NCI-H524 treated with DMSO at 0.1 percent for 48 hours (cell line): ENCODE results near the gene FAM120A.

Experiments
- DNase-seq: peaks from one replicate; lab custom pipeline; 2025; lab: John Stamatoyannopoulos, UW

Gene FAM120A

DNA sequence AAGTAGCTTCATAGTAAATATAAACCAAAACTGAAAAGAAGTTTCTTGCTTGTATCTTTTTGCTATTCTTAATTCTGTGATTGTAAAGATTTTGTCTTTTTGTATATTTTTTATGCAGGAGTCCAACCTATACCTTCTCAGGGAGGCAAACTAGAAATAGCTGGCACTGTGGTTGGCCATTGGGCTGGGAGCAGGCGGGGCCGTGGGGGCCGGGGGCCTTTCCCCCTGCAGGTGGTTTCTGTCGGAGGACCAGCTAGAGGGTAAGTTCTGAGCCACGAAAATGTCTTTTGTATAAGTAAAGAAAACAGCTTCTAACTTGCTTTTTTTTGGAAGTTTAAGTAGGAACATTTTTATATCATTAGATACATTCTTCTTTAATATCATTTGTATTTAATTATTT lies 109.5 kb downstream of the FAM120A start:
- DNase-seq, result no peak

DNA sequence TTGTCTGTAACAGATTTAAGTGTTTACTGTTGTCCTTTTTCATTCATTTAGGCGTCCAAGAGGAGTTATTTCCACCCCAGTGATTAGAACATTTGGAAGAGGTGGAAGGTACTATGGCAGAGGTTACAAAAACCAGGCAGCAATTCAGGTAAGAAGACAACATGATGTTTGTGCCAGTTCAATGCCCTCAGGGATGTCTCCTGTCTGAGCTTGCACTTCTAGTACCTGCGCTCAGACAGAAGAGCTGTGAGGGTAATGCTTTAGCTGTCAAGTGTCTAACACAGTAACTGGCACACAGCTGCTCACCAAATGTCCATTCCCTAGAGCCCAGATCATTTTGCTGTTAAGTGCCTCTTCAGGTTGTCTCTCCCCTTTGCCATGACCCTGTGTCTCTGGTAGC lies 110.7 kb downstream of the FAM120A start:
- DNase-seq, result no peak

DNA sequence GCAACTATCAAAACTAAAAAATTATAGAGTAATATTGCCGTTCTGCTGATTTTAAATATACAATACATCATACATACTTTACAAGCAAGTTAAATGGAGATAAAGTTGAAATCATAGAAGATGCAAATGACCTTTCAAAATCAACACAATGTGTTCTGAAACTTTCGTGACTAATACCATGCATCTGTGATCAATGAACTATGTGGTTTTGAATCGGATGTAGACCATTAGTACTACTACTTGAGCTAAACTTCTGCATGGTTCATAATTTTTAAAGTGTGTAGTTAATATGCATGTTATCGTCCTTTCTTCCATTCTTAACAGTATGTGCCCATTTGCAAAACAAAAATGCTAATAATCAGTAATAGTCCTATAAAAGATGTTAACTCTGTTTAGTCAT lies 113.6 kb downstream of the FAM120A start:
- no peak for DNase-seq

DNA sequence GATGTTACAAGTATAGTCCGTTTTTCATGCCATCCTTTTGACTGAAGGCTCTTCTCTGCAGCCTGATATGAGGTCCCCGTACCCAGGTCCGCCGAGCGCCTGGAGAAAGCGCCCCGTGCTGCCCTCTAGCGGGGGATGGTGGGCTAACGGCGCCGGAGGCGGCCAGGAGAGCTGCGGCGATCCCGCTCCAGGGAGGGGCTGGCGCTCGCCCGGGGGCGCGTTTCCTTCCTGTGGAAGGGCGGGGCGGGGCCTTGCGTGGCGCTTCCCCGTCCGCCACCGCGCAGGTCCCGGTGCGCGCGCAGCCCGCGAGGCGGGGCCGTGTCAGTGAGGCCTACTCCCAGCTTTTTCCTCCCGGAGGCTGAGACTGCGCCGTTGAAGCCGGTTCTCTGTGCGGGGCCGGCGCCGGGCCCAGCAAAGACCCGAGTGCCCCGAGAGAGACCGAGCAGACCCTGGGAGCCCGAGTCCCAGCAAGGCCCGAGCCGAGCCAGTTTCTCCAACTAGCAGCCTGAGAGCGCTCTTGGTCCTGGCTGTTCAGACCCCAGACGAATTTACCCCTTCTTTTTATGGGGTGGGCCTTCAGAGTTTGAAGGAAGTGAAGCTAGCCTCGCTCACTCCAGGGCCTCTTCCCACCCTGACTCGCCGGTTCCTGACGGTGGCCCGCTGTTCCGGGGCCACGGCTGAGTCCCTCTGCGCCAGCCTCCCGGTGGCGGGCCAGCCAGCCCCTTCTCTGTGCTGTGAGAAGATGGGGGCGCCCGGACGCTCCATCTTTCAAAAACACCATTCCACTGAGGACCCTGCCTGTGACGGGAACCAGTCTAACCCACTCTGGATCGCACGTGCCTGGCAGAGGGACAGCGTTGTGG lies 115.2 kb downstream of the FAM120A start:
- DNase-seq, result peak; percentile 71

DNA sequence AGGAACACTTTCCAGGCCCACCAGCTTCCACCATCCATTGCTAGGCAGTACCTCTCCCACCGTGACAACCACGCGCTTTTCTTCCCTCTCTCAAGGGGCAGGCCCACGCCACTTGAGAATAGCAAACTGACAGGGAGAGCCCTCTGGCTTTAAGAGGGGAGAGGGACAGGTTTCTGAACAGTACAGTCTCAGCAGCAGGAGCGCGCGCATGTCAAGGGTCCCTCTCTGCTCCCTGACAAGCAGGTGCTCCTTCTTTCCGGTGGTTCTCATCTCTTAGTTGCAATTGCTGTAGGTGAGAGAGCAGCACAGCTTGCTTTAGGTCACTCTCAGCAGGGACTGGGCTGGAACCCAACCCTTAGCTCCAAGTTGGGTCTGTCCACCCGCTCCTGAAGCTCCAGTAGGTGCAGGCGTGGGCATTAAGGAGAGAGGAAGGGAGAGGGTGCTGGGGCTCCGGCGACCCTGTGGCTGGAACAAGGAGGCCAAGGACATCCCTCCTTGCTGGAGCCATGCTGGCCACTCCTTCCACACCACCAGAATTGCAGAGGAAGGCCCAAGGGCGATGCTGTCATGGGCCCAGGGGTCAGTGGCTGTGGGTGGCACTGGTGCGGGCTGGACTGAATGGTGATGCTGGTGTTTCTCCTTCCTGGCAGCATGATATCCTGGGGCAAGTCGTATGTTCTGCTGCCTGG lies 115.9 kb downstream of the FAM120A start:
- DNase-seq, result no peak

GRCh38 chr9:93568169-93568568 lies 116.7 kb downstream of the FAM120A start:
- no peak for DNase-seq

- DNase-seq, result no peak
Observed at GRCh38 chr9:93569621-93570174, 118.2 kb downstream of the FAM120A start.

DNA sequence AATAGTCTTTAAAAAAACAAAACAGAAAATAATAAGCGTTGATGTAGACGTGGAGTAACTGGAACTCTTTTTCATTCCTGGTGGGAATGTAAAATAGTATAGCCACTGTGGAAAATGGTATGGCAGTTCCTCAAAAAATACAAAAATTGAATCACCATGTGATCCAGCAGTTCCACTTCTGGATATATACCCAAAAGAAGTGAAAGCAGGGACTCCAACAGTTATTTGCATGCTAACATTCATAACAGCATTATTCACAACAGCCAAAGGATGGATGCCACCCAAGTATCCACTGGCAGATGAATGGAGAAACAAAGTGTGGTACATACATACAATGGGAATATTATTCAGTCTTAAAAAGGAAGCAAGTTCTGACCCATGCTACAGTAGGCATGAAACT lies 120.7 kb downstream of the FAM120A start:
- no peak for DNase-seq

- no peak for DNase-seq
Observed at GRCh38 chr9:93572636-93573515, 121.4 kb downstream of the FAM120A start.

- DNase-seq, result no peak
Observed at GRCh38 chr9:93573516-93573828, 122.0 kb downstream of the FAM120A start.

DNA sequence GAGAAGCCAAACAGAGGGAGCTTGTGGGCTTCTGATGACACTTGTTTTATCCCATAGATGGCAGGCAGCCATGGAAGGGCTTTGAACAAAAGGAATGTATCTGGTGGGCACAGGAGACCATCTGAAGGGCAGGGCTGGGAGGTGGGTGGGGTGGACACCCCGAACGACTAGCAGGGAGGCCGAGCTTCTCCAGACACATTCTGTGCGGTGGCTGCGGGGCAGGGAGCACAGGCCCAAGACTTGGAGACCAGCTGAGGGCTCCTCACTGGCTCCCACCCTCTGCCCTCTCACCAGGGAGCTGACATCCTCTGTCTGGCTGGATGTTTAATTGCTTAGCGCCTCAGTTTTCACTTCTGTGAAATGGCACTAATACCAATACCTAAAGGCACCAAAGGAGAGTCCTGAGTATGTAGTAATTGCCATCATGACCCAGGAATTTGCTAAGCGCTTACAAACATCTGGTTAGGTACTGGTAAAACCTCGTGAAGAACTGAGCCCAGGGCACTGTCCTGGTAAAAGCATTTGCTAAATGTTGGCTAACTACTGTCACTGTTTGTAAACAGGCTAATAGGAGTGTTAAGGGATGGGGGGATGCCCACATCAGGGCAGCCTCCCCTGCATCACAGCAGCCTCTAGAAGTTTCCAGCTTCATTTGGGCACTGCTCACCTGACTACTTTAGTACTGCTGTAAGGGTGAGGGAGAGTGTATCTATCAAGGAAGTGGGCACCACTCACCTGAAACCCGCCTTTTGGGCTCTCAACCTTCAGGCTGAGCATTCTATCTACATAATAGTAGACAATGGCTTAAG lies 122.8 kb downstream of the FAM120A start:
- no peak for DNase-seq

DNA sequence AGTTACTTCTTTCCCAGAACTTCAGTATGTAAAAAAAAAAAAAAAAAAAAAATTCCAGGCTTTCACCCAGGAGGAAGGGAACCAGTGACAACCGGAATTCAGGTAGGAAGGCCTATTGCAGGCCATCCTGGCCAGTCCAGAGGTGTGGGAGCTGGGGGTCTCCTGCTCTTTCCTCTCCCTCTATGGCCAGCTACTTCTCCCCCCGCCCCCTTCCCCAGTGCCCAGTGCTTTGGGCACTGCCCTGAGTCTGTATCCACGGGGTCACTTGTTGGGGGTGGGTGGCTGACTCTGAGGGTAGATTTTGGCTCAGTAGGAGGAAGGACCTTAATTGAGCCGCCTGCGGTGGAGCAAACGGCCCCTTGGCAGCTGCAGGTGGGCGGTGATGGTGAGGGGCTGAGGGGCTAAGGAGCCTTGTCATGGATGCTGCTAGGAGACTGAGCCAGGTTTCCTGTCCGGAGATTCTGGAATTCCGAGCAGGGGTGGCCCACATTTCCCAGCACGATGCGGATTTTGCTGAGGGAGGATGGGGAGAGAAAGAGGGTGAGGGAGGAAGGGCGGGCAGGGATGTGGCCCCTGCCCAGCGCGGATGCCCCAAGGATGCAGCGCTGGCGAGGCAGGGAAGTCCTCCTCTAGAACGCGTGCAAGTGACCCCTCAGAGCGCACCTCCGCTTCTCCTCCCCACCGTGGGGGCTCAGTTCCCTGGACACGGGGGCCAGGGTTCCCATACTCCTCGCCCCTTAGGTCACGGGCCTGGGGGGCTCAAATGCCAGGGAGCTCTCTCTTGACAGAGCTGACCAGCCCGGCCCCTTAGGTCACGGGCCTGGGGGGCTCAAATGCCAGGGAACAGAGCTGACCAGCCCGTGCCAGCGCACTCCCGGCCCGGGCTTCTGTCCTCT lies 123.7 kb downstream of the FAM120A start:
- DNase-seq, result no peak

DNA sequence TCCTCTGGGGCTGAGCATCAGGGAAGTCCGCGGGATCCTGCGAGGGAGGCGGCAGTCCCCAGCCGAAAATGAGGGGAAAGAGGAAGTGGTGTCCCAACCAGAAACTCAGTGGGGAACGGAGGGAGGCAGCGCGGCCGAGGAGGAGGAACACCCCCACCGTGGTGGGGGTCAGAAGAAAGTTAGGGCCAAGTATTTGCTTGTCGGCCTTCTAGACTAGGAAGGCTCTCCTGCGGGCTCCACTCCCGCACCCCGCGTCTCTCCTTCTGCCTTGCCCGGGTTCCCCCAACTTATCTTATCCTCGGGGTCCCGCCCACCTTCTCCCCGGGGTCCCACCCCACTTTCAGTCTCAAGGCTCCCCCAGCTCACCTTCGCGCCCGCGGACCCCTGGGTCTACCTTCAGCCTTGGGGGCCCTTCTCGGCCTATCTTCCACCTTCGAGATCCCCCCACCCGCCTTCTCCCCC lies 124.3 kb downstream of the FAM120A start:
- DNase-seq, result no peak

DNA sequence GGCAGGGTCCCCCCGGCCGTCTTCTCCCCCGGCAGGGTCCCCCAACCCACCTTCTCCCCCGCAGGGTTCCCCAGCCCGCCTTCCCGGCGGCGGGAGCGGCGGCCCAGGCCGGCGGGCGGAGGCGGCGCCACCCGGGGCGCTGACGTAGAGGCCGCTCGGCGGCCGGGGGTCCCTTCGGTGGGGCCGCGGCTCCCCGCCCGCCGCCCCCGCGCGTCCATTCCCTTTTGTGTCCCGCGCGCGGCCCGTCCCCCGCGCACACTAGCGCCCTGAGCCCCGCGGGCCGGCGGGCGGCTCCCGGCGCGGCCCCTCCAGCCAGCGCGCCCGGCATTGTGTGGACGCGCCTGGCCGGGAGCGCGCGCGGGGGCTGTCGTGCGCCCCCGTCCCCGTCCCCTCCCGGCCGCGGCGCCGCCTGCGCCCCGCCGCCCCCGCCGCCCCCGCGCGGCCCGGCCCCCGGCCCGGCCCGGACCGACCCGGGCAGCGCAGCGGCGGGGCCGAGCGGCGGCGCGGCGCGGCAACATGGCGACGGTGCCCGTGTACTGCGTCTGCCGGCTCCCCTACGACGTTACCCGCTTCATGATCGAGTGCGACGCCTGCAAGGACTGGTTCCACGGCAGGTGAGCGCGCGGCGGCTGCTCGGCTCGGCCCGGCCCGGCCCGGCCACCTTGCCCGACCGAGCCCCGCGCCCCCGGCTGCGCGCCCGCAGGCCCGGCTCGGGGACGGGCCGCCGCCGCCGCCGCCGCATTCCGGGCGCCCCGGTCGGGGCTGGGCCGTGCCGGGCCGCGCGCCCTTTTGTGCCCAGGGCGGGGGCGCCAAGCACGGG lies 125.0 kb downstream of the FAM120A start, which contains the start of gene PHF2:
Gene PHF2 (plus strand): TSS at position 327 of the 820 bp plus-strand sequence. CDS start 190 bp downstream, at position 517.
- DNase-seq, result no peak

- no peak for DNase-seq
Observed at GRCh38 chr9:93577078-93577974, 125.8 kb downstream of the FAM120A start.

GRCh38 chr9:93577975-93578682 lies 126.6 kb downstream of the FAM120A start:
- no peak for DNase-seq

DNA sequence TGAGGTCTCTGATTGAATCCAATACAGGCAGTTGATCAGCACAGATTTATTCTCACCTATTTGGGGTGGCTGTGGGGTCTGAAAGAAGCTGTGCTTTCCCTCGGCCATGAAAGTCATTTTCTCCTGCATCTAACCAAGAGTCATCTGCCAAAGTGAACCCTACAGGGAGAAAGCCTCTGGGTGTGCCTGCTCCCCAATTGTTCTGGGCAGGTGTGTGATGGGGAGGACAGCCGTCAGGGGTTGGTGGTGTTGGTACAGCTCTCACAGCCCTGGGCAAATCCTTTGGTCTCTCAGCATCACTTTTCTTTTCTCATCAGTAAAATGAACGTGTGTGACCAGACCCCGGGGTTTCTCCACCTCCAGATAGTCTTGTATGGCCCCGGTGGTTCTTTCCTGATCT lies 127.4 kb downstream of the FAM120A start:
- no peak for DNase-seq
